ENCODE results near the gene SMYD5. TPM values are rescaled to one million over a fixed set of nuclear protein-coding genes. Genes with fewer than 3 reads are reported as not detected.

Gene SMYD5
- total RNA-seq, 6 experiments from 2014 or later = 5.3 to 12.2 (median 9.4) TPM

- WGBS (ENCODE audit: insufficient coverage, low coverage, low lambda C conversion rate, missing lambda C conversion rate) = 94% methylated on average over 3 of the region's 3 CpGs
These were observed 5.8 kb upstream of the SMYD5 start for GRCh38 chr2:73208258-73208657.

GRCh38 chr2:73210019-73210418 lies 4.0 kb upstream of the SMYD5 start:
- no peak for TF ChIP-seq POLR2A (IDR thresholded peaks at IDR 0.05)
- TF ChIP-seq, protein P1, sequence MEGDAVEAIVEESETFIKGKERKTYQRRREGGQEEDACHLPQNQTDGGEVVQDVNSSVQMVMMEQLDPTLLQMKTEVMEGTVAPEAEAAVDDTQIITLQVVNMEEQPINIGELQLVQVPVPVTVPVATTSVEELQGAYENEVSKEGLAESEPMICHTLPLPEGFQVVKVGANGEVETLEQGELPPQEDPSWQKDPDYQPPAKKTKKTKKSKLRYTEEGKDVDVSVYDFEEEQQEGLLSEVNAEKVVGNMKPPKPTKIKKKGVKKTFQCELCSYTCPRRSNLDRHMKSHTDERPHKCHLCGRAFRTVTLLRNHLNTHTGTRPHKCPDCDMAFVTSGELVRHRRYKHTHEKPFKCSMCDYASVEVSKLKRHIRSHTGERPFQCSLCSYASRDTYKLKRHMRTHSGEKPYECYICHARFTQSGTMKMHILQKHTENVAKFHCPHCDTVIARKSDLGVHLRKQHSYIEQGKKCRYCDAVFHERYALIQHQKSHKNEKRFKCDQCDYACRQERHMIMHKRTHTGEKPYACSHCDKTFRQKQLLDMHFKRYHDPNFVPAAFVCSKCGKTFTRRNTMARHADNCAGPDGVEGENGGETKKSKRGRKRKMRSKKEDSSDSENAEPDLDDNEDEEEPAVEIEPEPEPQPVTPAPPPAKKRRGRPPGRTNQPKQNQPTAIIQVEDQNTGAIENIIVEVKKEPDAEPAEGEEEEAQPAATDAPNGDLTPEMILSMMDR (IDR thresholded peaks at IDR 0.05) = no peak

More at GRCh38 chr2:73208258-73208657, 5.8 kb upstream of the SMYD5 start:
- intact Hi-C loops (cut with DNase I) = no loop called here
- Histone ChIP-seq H3K4me1 (no peaks in the 10 kb centered on the region), H3K27me3 (peaks cover 0 to 4% of the 10 kb centered on the region in 2 donors), H3K4me3 (no peak overlapping the region), H3K36me3 (no peaks in the 10 kb centered on the region), H3K27ac (no peak overlapping the region), H3K9me3 (no peaks in the 10 kb centered on the region)
- ATAC-seq = no peak
- TF ChIP-seq, protein P1 (IDR thresholded peaks at IDR 0.05) = no peak
- no peak for TF ChIP-seq POLR2A (IDR thresholded peaks at IDR 0.05)
- no peak for DNase-seq

GRCh38 chr2:73210696-73211095 lies 3.3 kb upstream of the SMYD5 start:
- TF ChIP-seq, protein P1 (IDR thresholded peaks at IDR 0.05) = no peak
- TF ChIP-seq POLR2A (IDR thresholded peaks at IDR 0.05) = no peak

More at GRCh38 chr2:73210019-73210418, 4.0 kb upstream of the SMYD5 start:
- no peaks in the 10 kb centered on the region for H3K36me3 ChIP-seq
- ATAC-seq = no peak
- WGBS (ENCODE audit: insufficient coverage, low coverage, low lambda C conversion rate, missing lambda C conversion rate) = 77% methylated on average over 4 of the region's 4 CpGs
- intact Hi-C loops (cut with DNase I) = no loop called here
- no peak overlapping the region for H3K4me3 ChIP-seq
- no peaks in the 10 kb centered on the region for H3K4me1 ChIP-seq
- DNase-seq = no peak
- no peaks in the 10 kb centered on the region for H3K9me3 ChIP-seq
- H3K27me3 ChIP-seq = no peaks in the 10 kb centered on the region
- H3K27ac ChIP-seq = no peak overlapping the region

GRCh38 chr2:73212098-73212447 lies 2.0 kb upstream of the SMYD5 start:
- H3K9me3 ChIP-seq = no peaks in the 10 kb centered on the region
- ATAC-seq = no peak
- DNase-seq = no peak
- no peak for TF ChIP-seq POLR2A (IDR thresholded peaks at IDR 0.05)
- TF ChIP-seq, protein P1 (IDR thresholded peaks at IDR 0.05) = no peak
- no peak overlapping the region for H3K27ac ChIP-seq
- no peaks in the 10 kb centered on the region for H3K4me1 ChIP-seq
- no peaks in the 10 kb centered on the region for H3K36me3 ChIP-seq
- intact Hi-C loops (cut with DNase I) = no loop called here
- H3K27me3 ChIP-seq = no peaks in the 10 kb centered on the region
- 73% methylated on average over 7 of the region's 7 CpGs for WGBS (ENCODE audit: insufficient coverage, low coverage, low lambda C conversion rate, missing lambda C conversion rate)
- no peak overlapping the region for H3K4me3 ChIP-seq

More at GRCh38 chr2:73210696-73211095, 3.3 kb upstream of the SMYD5 start:
- Histone ChIP-seq H3K4me3 (no peak overlapping the region), H3K36me3 (no peaks in the 10 kb centered on the region), H3K9me3 (no peaks in the 10 kb centered on the region), H3K4me1 (no peaks in the 10 kb centered on the region), H3K27me3 (no peaks in the 10 kb centered on the region), H3K27ac (no peak overlapping the region)
- ATAC-seq (no peak), DNase-seq (no peak)
- intact Hi-C loops (cut with DNase I) = no loop called here
- 85% methylated on average over 3 of the region's 6 CpGs for WGBS (ENCODE audit: insufficient coverage, low coverage, low lambda C conversion rate, missing lambda C conversion rate)

Data from right lobe of liver (tissue), 6 donors.